ENCODE results near the gene MBTPS1. TPM values are rescaled to one million over a fixed set of nuclear protein-coding genes. Genes with fewer than 3 reads are reported as not detected.
A peak's percentile ranks its signal among the peaks of the same experiment; 100 is the strongest.

The MBTPS1 gene
- total and polyA plus RNA-seq, 2 experiments from 2014 or later: 18.1 to 49.3 TPM

DNA sequence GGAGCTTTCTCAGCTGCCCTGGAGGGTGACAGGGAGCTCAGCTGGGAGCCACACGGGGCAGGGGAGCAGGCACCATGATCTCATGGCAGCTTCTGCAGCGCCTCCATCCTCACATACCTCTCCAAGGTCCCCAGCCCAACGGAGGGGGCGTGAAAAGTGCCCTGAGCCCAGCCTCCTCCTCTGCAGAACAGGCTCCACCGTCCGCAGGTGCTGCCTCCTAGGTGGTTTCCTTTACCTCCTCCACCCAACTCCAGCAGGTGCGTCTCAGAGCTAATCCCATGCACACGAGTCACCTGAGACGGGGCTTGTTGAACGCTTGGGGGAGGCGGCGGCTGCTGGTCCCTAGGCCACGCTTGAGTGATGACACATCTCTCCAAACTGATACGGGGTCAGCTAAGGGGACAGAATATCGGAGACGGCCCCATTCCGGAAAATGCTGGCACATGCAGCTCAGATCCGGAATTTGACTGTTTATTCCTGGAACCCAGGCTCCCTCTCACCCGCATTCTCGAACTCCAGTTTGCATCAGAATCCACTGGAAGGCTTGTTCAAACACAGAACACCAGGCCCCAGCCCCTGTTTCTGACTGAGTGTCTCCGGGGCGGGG, 73.8 kb downstream of the MBTPS1 start:
- no peaks in the 10 kb centered on the region; the same call in 2 of the 3 replicates for H3K9me3 Mint-ChIP-seq
- Histone ChIP-seq H2AFZ (no peak overlapping the region; the same call in 1 of the 2 replicates), H3K27ac (ENCODE audit: low read depth) (no peak overlapping the region), H3K79me2 (replicated peaks; ENCODE audit: insufficient read depth) (no peaks in the 10 kb centered on the region), H3K27me3 (ENCODE audit: insufficient read depth) (no peaks in the 10 kb centered on the region), H3K4me3 (no peak overlapping the region), H3K4me2 (no peak overlapping the region), H3K4me1 (ENCODE audit: insufficient read depth) (peaks cover 7% of the 10 kb centered on the region; the same call in 1 of the 2 replicates), H3F3A (replicated peaks; ENCODE audit: low read depth) (no peaks in the 10 kb centered on the region), H4K20me1 (replicated peaks; ENCODE audit: insufficient read depth) (no peaks in the 10 kb centered on the region), H3K9me2 (ENCODE audit: insufficient read depth) (no peaks in the 10 kb centered on the region), H3K36me3 (ENCODE audit: insufficient read depth) (no peaks in the 10 kb centered on the region)
- TF ChIP-seq ZNF114 (CRISPR knock-in tag; IDR thresholded peaks at IDR 0.05) (no peak), EZH2phosphoT487 (IDR thresholded peaks at IDR 0.05; ENCODE audit: unreplicated experiment) (no peak), EZH2 (IDR thresholded peaks at IDR 0.05; ENCODE audit: low read depth, unreplicated experiment) (no peak), STAT1 (IDR thresholded peaks at IDR 0.05; ENCODE audit: unreplicated experiment) (no peak), CREB1 (CRISPR knock-in tag; IDR thresholded peaks at IDR 0.05; ENCODE audit: low read depth) (no peak), NANOG (IDR thresholded peaks at IDR 0.05; ENCODE audit: borderline replicate concordance) (no peak), JUNB (IDR thresholded peaks at IDR 0.05; ENCODE audit: unreplicated experiment) (no peak), POLR2AphosphoS5 (IDR thresholded peaks at IDR 0.05; ENCODE audit: low read depth) (no peak), ZNF331 (CRISPR knock-in tag; IDR thresholded peaks at IDR 0.05; ENCODE audit: low read depth) (no peak)
- TF ChIP-seq, protein P1, sequence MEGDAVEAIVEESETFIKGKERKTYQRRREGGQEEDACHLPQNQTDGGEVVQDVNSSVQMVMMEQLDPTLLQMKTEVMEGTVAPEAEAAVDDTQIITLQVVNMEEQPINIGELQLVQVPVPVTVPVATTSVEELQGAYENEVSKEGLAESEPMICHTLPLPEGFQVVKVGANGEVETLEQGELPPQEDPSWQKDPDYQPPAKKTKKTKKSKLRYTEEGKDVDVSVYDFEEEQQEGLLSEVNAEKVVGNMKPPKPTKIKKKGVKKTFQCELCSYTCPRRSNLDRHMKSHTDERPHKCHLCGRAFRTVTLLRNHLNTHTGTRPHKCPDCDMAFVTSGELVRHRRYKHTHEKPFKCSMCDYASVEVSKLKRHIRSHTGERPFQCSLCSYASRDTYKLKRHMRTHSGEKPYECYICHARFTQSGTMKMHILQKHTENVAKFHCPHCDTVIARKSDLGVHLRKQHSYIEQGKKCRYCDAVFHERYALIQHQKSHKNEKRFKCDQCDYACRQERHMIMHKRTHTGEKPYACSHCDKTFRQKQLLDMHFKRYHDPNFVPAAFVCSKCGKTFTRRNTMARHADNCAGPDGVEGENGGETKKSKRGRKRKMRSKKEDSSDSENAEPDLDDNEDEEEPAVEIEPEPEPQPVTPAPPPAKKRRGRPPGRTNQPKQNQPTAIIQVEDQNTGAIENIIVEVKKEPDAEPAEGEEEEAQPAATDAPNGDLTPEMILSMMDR (conservative IDR thresholded peaks at IDR 0.05; ENCODE audit: low read depth in 2 of 2): no peak
- TF ChIP-seq, protein P2, sequence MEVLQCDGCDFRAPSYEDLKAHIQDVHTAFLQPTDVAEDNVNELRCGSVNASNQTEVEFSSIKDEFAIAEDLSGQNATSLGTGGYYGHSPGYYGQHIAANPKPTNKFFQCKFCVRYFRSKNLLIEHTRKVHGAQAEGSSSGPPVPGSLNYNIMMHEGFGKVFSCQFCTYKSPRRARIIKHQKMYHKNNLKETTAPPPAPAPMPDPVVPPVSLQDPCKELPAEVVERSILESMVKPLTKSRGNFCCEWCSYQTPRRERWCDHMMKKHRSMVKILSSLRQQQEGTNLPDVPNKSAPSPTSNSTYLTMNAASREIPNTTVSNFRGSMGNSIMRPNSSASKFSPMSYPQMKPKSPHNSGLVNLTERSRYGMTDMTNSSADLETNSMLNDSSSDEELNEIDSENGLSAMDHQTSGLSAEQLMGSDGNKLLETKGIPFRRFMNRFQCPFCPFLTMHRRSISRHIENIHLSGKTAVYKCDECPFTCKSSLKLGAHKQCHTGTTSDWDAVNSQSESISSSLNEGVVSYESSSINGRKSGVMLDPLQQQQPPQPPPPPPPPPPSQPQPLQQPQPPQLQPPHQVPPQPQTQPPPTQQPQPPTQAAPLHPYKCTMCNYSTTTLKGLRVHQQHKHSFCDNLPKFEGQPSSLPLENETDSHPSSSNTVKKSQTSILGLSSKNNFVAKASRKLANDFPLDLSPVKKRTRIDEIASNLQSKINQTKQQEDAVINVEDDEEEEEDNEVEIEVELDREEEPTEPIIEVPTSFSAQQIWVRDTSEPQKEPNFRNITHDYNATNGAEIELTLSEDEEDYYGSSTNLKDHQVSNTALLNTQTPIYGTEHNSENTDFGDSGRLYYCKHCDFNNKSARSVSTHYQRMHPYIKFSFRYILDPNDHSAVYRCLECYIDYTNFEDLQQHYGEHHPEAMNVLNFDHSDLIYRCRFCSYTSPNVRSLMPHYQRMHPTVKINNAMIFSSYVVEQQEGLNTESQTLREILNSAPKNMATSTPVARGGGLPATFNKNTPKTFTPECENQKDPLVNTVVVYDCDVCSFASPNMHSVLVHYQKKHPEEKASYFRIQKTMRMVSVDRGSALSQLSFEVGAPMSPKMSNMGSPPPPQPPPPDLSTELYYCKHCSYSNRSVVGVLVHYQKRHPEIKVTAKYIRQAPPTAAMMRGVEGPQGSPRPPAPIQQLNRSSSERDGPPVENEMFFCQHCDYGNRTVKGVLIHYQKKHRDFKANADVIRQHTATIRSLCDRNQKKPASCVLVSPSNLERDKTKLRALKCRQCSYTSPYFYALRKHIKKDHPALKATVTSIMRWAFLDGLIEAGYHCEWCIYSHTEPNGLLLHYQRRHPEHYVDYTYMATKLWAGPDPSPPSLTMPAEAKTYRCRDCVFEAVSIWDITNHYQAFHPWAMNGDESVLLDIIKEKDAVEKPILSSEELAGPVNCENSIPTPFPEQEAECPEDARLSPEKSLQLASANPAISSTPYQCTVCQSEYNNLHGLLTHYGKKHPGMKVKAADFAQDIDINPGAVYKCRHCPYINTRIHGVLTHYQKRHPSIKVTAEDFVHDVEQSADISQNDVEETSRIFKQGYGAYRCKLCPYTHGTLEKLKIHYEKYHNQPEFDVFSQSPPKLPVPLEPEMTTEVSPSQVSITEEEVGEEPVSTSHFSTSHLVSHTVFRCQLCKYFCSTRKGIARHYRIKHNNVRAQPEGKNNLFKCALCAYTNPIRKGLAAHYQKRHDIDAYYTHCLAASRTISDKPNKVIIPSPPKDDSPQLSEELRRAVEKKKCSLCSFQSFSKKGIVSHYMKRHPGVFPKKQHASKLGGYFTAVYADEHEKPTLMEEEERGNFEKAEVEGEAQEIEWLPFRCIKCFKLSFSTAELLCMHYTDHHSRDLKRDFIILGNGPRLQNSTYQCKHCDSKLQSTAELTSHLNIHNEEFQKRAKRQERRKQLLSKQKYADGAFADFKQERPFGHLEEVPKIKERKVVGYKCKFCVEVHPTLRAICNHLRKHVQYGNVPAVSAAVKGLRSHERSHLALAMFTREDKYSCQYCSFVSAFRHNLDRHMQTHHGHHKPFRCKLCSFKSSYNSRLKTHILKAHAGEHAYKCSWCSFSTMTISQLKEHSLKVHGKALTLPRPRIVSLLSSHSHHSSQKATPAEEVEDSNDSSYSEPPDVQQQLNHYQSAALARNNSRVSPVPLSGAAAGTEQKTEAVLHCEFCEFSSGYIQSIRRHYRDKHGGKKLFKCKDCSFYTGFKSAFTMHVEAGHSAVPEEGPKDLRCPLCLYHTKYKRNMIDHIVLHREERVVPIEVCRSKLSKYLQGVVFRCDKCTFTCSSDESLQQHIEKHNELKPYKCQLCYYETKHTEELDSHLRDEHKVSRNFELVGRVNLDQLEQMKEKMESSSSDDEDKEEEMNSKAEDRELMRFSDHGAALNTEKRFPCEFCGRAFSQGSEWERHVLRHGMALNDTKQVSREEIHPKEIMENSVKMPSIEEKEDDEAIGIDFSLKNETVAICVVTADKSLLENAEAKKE (CRISPR knock-in tag; IDR thresholded peaks at IDR 0.05): no peak
- TF ChIP-seq, protein P3, sequence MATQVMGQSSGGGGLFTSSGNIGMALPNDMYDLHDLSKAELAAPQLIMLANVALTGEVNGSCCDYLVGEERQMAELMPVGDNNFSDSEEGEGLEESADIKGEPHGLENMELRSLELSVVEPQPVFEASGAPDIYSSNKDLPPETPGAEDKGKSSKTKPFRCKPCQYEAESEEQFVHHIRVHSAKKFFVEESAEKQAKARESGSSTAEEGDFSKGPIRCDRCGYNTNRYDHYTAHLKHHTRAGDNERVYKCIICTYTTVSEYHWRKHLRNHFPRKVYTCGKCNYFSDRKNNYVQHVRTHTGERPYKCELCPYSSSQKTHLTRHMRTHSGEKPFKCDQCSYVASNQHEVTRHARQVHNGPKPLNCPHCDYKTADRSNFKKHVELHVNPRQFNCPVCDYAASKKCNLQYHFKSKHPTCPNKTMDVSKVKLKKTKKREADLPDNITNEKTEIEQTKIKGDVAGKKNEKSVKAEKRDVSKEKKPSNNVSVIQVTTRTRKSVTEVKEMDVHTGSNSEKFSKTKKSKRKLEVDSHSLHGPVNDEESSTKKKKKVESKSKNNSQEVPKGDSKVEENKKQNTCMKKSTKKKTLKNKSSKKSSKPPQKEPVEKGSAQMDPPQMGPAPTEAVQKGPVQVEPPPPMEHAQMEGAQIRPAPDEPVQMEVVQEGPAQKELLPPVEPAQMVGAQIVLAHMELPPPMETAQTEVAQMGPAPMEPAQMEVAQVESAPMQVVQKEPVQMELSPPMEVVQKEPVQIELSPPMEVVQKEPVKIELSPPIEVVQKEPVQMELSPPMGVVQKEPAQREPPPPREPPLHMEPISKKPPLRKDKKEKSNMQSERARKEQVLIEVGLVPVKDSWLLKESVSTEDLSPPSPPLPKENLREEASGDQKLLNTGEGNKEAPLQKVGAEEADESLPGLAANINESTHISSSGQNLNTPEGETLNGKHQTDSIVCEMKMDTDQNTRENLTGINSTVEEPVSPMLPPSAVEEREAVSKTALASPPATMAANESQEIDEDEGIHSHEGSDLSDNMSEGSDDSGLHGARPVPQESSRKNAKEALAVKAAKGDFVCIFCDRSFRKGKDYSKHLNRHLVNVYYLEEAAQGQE (IDR thresholded peaks at IDR 0.05; ENCODE audit: unreplicated experiment): no peak
- TF ChIP-seq, protein P4, sequence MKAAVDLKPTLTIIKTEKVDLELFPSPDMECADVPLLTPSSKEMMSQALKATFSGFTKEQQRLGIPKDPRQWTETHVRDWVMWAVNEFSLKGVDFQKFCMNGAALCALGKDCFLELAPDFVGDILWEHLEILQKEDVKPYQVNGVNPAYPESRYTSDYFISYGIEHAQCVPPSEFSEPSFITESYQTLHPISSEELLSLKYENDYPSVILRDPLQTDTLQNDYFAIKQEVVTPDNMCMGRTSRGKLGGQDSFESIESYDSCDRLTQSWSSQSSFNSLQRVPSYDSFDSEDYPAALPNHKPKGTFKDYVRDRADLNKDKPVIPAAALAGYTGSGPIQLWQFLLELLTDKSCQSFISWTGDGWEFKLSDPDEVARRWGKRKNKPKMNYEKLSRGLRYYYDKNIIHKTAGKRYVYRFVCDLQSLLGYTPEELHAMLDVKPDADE (IDR thresholded peaks at IDR 0.05): no peak
- H3K36me3 Mint-ChIP-seq (ENCODE audit: low read depth): no peaks in the 10 kb centered on the region
- H3K27ac Mint-ChIP-seq: no peak overlapping the region
- peaks cover 22% of the 10 kb centered on the region for H3K4me1 Mint-ChIP-seq
- no peak overlapping the region for H3K4me3 Mint-ChIP-seq
- DNase-seq (ENCODE audit: low spot score) (peak; percentile 60), ATAC-seq (peak; percentile 59)
- H3K27me3 Mint-ChIP-seq (ENCODE audit: insufficient read depth, low read depth, poor library complexity): peaks cover 18% of the 10 kb centered on the region

Data from GM23338 (cell line).